Keratinocyte (primary cell): Measurements from ENCODE around the gene ADRM1. TPM values are rescaled to one million over a fixed set of nuclear protein-coding genes. Genes with fewer than 3 reads are reported as not detected.

Experiments
- DNase-seq: peaks from one replicate; pipeline ENCODE4 v3.0.0-alpha.2; 2011; ENCODE audit warnings: low read depth, missing footprints, low spot score
- FAIRE-seq: peaks from 2 replicates; lab custom pipeline; 2011; peaks lifted over from hg19 to GRCh38; lab: Jason Lieb, UNC
- H2AFZ ChIP-seq: 2 replicates; pipeline ENCODE4 v1.6.0; 2012; ENCODE audit warnings: low read length, control low read depth, inconsistent platforms; ENCODE audit not compliant: control insufficient read depth
- H3K27ac ChIP-seq: 2 replicates; pipeline ENCODE4 v1.5.1; 2011; ENCODE audit warnings: low read length; ENCODE audit not compliant: control insufficient read depth, insufficient read depth
- H3K27me3 ChIP-seq: 3 replicates; pipeline ENCODE4 v1.6.0; 2011; ENCODE audit warnings: low read length; ENCODE audit not compliant: control insufficient read depth, insufficient read depth; ENCODE audit errors: extremely low read depth
- H3K36me3 ChIP-seq, 2 experiments: 2 replicates in 1 of 2; 3 replicates in 1 of 2; pipeline ENCODE4 v1.5.1; 2011; ENCODE audit warnings: low read length in 2 of 2, mild to moderate bottlenecking in 1 of 2; ENCODE audit not compliant: control insufficient read depth in 2 of 2, insufficient read depth in 2 of 2; ENCODE audit errors: extremely low read depth in 1 of 2
- H3K4me1 ChIP-seq: 3 replicates; pipeline ENCODE4 v1.5.1; 2011; ENCODE audit warnings: low read length; ENCODE audit not compliant: control insufficient read depth, insufficient read depth; ENCODE audit errors: extremely low read depth
- H3K4me2 ChIP-seq: 3 replicates; pipeline ENCODE4 v1.6.0; 2011; ENCODE audit warnings: low read depth, low read length; ENCODE audit not compliant: control insufficient read depth, insufficient read depth; ENCODE audit errors: extremely low read depth
- H3K4me3 ChIP-seq, 3 experiments: fragments of 200-600 bp in 1 of 3; sonication (generic) in 1 of 3; 2 replicates in 2 of 3; 3 replicates in 1 of 3; pipeline ENCODE4 v1.5.1; 2011 to 2016; ENCODE audit warnings: low read length in 3 of 3, mild to moderate bottlenecking in 3 of 3, control low read depth in 2 of 3, inconsistent platforms in 1 of 3, low read depth in 1 of 3, mixed read lengths in 1 of 3, mixed run types in 1 of 3, moderate library complexity in 1 of 3; ENCODE audit not compliant: control insufficient read depth in 2 of 3, insufficient read depth in 2 of 3; ENCODE audit errors: extremely low read depth in 1 of 3
- H3K79me2 ChIP-seq: 2 replicates; pipeline ENCODE4 v1.6.0; 2012; ENCODE audit warnings: low read length; ENCODE audit not compliant: control insufficient read depth, insufficient read depth
- H3K9ac ChIP-seq: 3 replicates; pipeline ENCODE4 v1.6.0; 2011; ENCODE audit warnings: low read length; ENCODE audit not compliant: control insufficient read depth, insufficient read depth; ENCODE audit errors: extremely low read depth
- H3K9me1 ChIP-seq: 3 replicates; pipeline ENCODE4 v1.6.0; 2011; ENCODE audit warnings: low read length; ENCODE audit not compliant: control insufficient read depth, insufficient read depth; ENCODE audit errors: extremely low read depth
- H3K9me3 ChIP-seq: 2 replicates; pipeline ENCODE4 v1.5.1; 2012; ENCODE audit warnings: low read depth, low read length; ENCODE audit not compliant: control insufficient read depth
- H4K20me1 ChIP-seq: 3 replicates; pipeline ENCODE4 v1.6.0; 2011; ENCODE audit warnings: low read length; ENCODE audit not compliant: control insufficient read depth, insufficient read depth; ENCODE audit errors: extremely low read depth
- CTCF ChIP-seq, 3 experiments: IDR thresholded peaks in 1 of 3; conservative IDR thresholded peaks in 1 of 3; optimal IDR thresholded peaks in 1 of 3; 2 replicates in 2 of 3; 3 replicates in 1 of 3; pipeline versions ENCODE3 to v1.5.1; 2011; ENCODE audit warnings: low read length in 3 of 3, mild to moderate bottlenecking in 3 of 3, moderate library complexity in 2 of 3, control low read depth in 1 of 3, inconsistent platforms in 1 of 3; ENCODE audit not compliant: insufficient read depth in 2 of 3; ENCODE audit errors: extremely low read depth in 1 of 3
- EZH2 ChIP-seq: IDR thresholded peaks from one replicate; pipeline ENCODE4 v1.6.1; 2012; ENCODE audit warnings: inconsistent platforms, mild to moderate bottlenecking, low read length, moderate library complexity
- dilution Hi-C: fragments of 300-500 bp; cut with MboI; formaldehyde crosslinking; loops from one replicate; pipeline ENCODE4 v1.7.0; 2020; ENCODE audit warnings: low sequenced_read_pairs; ENCODE audit not compliant: extremely low pct_ligation_motif_present
- polyA plus RNA-seq, 5 experiments: library from polyadenylated mRNA; depleted of rRNA in 3 of 5; stranded (reverse) in 3 of 5; stranded (forward) in 1 of 5; unstranded in 1 of 5; fragments of >200 nt; gene quantifications; 1 replicate in 1 of 5; 2 replicates in 3 of 5; 3 replicates in 1 of 5; pipeline versions ENCODE4 v1.2.1 to v1.2.3, GENCODE V29; 2011 to 2012; ENCODE audit warnings: missing spikeins in 2 of 5, low read depth in 1 of 5, low replicate concordance in 1 of 5

Gene ADRM1
- polyA plus RNA-seq, 1 donor (not counting 4 experiments of a cell fraction or from before 2014, with no cell fraction given): 91.4 TPM

GRCh38 chr20:62281161-62281933, 21.4 kb upstream of the ADRM1 start:
- Histone ChIP-seq H3K27me3 (no peaks in the 10 kb centered on the region), H3K4me3 (no peak overlapping the region), H3K9me1 (peaks cover 3% of the 10 kb centered on the region), H3K9me3 (no peaks in the 10 kb centered on the region), H3K36me3 (peaks cover 30 to 38% of the 10 kb centered on the region in 2 experiments), H3K79me2 (no peaks in the 10 kb centered on the region), H3K27ac (no peak overlapping the region), H4K20me1 (no peaks in the 10 kb centered on the region), H3K4me1 (no peaks in the 10 kb centered on the region), H2AFZ (no peak overlapping the region), H3K4me2 (no peak overlapping the region), H3K9ac (no peak overlapping the region)
- DNase-seq (no peak), FAIRE-seq (no peak)
- no peak for TF ChIP-seq EZH2
- dilution Hi-C loops: no loop called here

GRCh38 chr20:62282103-62282502, 20.7 kb upstream of the ADRM1 start:
- Histone ChIP-seq H3K27ac (no peak overlapping the region), H3K9me3 (no peaks in the 10 kb centered on the region), H3K79me2 (no peaks in the 10 kb centered on the region), H3K9ac (no peak overlapping the region), H3K4me2 (no peak overlapping the region), H3K27me3 (no peaks in the 10 kb centered on the region), H4K20me1 (no peaks in the 10 kb centered on the region), H3K9me1 (peaks cover 3% of the 10 kb centered on the region), H3K4me3 (no peak overlapping the region), H3K4me1 (no peaks in the 10 kb centered on the region), H2AFZ (no peak overlapping the region), H3K36me3 (peaks cover 34 to 38% of the 10 kb centered on the region in 2 experiments)
- DNase-seq: no peak
- FAIRE-seq: no peak
- dilution Hi-C loops: no loop called here
- TF ChIP-seq CTCF (optimal IDR thresholded peaks at IDR 0.05 in 1 of 3, IDR thresholded peaks at IDR 0.05 in 1 of 3, conservative IDR thresholded peaks at IDR 0.05 in 1 of 3; ENCODE audit: extremely low read depth in 1 of 3, insufficient read depth in 2 of 3, low read length in 3 of 3): no peak
- no peak for TF ChIP-seq EZH2
